HepG2 (cell line): ENCODE data around the gene JPH4. TPM values are rescaled to one million over a fixed set of nuclear protein-coding genes. Genes with fewer than 3 reads are reported as not detected.

Source experiments
- CAMTA2 ChIP-seq: sonication (generic); formaldehyde crosslinking; IDR thresholded peaks from 2 replicates; pipeline ENCODE4 v1.4.0; 2020; ENCODE audit warnings: mild to moderate bottlenecking, missing genetic modification reagents, borderline replicate concordance
- CSRNP1 ChIP-seq: sonication (generic); formaldehyde crosslinking; IDR thresholded peaks from 2 replicates; pipeline ENCODE4 v1.8.1; 2023; ENCODE audit warnings: mild to moderate bottlenecking, missing genetic modification reagents
- NCOA1 ChIP-seq: sonication (generic); formaldehyde crosslinking; IDR thresholded peaks from 2 replicates; pipeline ENCODE4 v1.9.0; 2021; ENCODE audit warnings: missing genetic modification reagents
- SNAPC4 ChIP-seq: sonication (generic); formaldehyde crosslinking; IDR thresholded peaks from 2 replicates; pipeline ENCODE4 v1.4.0; 2020; ENCODE audit warnings: mild to moderate bottlenecking, missing genetic modification reagents
- STAG1 ChIP-seq: sonication (generic); formaldehyde crosslinking; IDR thresholded peaks from 2 replicates; pipeline ENCODE4 v1.4.0; 2020; ENCODE audit warnings: missing genetic modification reagents
- ZNF33B ChIP-seq: sonication (generic); formaldehyde crosslinking; IDR thresholded peaks from 2 replicates; pipeline ENCODE4 v1.5.1; 2020; ENCODE audit warnings: mild to moderate bottlenecking, missing genetic modification reagents
- ZNF713 ChIP-seq: sonication (generic); formaldehyde crosslinking; IDR thresholded peaks from 2 replicates; pipeline ENCODE4 v1.4.0; 2020; ENCODE audit warnings: mild to moderate bottlenecking, missing genetic modification reagents
- polyA plus RNA-seq, 8 experiments: library from polyadenylated mRNA; depleted of rRNA in 3 of 8; stranded (reverse) in 7 of 8; unstranded in 1 of 8; fragments of >200 nt; fragmentation: Illumina TruSeq in 4 of 8; extraction: Trizol in 4 of 8; gene quantifications; 2 replicates each; pipeline versions ENCODE4 v1.2.1 to v1.2.3, GENCODE V29; 2011 to 2016; ENCODE audit warnings: low read depth in 4 of 8, missing spikeins in 1 of 8, mixed read lengths in 1 of 8; ENCODE audit not compliant: insufficient read depth in 1 of 8
- total RNA-seq, 5 experiments: library from RNA; depleted of rRNA; stranded (reverse); fragments of >200 nt; fragmentation: Illumina TruSeq; extraction: Trizol; gene quantifications; 2 replicates each; pipeline ENCODE4 v1.2.3, GENCODE V29; 2016; ENCODE audit warnings: low read depth in 1 of 5

The JPH4 gene
- total and polyA plus RNA-seq, 2 of the 13 experiments (the other 11 are each of a cell fraction or from before 2014, with no cell fraction given), result 0.08 to 0.22 TPM

GRCh38 chr14:23562822-23563472 is 15.6 kb downstream of the JPH4 start (continued):
- no peak for TF ChIP-seq CAMTA2
- no peak for TF ChIP-seq SNAPC4
- no peak for TF ChIP-seq CSRNP1 (CRISPR knock-in tag)
- no peak for TF ChIP-seq NCOA1
- peak; percentile 91 for TF ChIP-seq STAG1
- 0 out of 2 replicates have a peak, but pooled peaks have one; percentile 77 for TF ChIP-seq ZNF713 (CRISPR knock-in tag)
- TF ChIP-seq ZNF33B (CRISPR knock-in tag), result no peak
